GM12892 (cell line): ENCODE results near the gene OTUB2.

Experiments used
- DNase-seq: peaks from one replicate; pipeline ENCODE4 v3.0.0; 2011; ENCODE audit not compliant: insufficient read length
- FAIRE-seq: peaks from 2 replicates; lab custom pipeline; 2011; peaks lifted over from hg19 to GRCh38; lab: Jason Lieb, UNC
- POLR2A ChIP-seq: IDR thresholded peaks from 2 replicates; pipeline ENCODE4 v1.6.1; 2011; ENCODE audit warnings: low read depth, low read length, control low read depth
- POLR2AphosphoS5 ChIP-seq: IDR thresholded peaks from 2 replicates; pipeline ENCODE4 v1.6.1; 2011; ENCODE audit warnings: low read depth, low read length, control low read depth
- TAF1 ChIP-seq: IDR thresholded peaks from 2 replicates; pipeline ENCODE4 v1.6.1; 2011; ENCODE audit warnings: low read depth, mild to moderate bottlenecking, control low read depth, low read length, borderline replicate concordance

Gene OTUB2

GRCh38 chr14:94036313-94037167, 10.4 kb downstream of the OTUB2 start:
- peak; percentile 93 for FAIRE-seq
- DNase-seq, result peak; percentile 72
- TF ChIP-seq POLR2AphosphoS5, result no peak
- TF ChIP-seq TAF1, result no peak
- TF ChIP-seq POLR2A, result no peak

DNA sequence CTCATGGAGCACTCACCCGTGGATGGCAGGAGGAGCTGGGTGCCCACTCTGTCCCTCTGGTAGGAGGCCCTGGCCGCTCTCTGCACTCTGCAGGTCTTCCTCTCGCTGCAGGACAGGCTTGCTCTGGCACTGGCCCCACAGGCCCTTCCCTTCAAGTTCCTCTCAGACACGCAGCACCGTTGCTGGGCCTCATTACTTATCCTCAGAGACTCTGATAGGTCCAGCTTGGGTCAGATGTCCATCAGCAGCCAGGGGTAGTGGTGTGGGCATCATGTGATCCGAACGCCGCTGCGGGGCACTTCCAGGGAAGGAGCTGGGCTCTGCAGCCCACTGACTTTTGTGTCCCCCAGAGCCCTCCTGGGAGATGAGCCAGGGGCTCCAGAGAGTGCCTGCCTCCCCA, 11.8 kb downstream of the OTUB2 start:
- DNase-seq (no peak), FAIRE-seq (no peak)
- TF ChIP-seq TAF1 (no peak), POLR2AphosphoS5 (no peak), POLR2A (no peak)

DNA sequence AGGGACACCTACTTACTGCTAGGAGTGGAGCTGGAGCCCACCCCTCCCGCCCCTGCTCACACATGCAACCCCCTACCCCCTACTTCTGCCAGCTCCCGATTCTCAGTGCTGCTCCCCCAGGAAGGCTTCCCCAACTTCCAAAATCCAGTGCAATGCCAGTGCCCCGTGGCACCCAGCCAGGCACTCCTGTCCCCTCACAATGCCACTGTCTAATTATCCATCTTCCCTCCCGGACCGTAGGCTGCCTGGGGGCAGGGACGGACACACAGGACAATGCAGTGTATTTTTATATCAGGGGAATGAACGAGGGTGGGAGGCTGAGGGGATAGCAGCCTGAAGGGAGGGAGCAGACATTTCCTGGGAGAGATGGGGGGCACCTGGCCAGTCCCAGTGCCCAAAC, 12.4 kb downstream of the OTUB2 start:
- TF ChIP-seq POLR2A, result no peak
- TF ChIP-seq POLR2AphosphoS5, result no peak
- TF ChIP-seq TAF1, result no peak
- DNase-seq (no peak), FAIRE-seq (no peak)

DNA sequence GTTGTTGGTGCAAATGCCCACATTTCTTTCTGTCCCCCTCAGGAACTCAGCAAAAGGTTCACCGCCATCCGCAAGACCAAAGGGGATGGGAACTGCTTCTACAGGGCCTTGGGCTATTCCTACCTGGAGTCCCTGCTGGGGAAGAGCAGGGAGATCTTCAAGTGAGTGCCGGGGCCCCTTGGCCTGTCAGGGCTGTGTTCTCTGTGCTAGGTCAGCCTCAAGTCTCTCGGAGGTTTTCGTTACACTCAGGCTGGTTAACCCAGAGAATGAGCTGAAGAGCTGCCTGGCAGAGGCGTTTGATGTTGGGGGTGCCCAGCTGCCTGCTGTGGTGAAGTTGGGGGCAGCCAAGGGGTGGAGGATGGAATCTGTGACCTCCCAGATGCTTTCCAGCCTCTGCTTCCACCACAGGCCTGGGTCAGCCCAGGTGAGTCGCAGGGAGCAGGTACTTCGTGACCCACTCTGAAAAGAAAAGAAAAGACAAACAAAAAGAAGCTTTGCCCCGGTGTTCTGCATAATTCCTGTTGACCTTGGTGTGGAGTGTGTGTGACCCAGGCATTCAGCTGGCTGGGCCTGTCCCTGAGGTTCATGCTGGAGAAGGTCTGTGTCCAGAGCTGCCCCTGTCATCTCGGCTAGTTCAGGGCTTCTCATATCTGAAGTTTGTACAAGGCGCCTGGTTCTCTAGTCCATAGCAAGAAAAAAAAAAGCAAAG, 12.9 kb downstream of the OTUB2 start:
- FAIRE-seq (no peak), DNase-seq (no peak)
- TF ChIP-seq TAF1, result no peak
- TF ChIP-seq POLR2A, result no peak
- TF ChIP-seq POLR2AphosphoS5, result no peak

- FAIRE-seq (no peak), DNase-seq (no peak)
- no peak for TF ChIP-seq POLR2AphosphoS5
- TF ChIP-seq TAF1, result no peak
- TF ChIP-seq POLR2A, result no peak
Observed at GRCh38 chr14:94040247-94040646, 14.1 kb downstream of the OTUB2 start.

GRCh38 chr14:94040796-94041195, 14.7 kb downstream of the OTUB2 start:
- no peak for TF ChIP-seq POLR2A
- no peak for TF ChIP-seq TAF1
- TF ChIP-seq POLR2AphosphoS5, result no peak
- DNase-seq (no peak), FAIRE-seq (no peak)

DNA sequence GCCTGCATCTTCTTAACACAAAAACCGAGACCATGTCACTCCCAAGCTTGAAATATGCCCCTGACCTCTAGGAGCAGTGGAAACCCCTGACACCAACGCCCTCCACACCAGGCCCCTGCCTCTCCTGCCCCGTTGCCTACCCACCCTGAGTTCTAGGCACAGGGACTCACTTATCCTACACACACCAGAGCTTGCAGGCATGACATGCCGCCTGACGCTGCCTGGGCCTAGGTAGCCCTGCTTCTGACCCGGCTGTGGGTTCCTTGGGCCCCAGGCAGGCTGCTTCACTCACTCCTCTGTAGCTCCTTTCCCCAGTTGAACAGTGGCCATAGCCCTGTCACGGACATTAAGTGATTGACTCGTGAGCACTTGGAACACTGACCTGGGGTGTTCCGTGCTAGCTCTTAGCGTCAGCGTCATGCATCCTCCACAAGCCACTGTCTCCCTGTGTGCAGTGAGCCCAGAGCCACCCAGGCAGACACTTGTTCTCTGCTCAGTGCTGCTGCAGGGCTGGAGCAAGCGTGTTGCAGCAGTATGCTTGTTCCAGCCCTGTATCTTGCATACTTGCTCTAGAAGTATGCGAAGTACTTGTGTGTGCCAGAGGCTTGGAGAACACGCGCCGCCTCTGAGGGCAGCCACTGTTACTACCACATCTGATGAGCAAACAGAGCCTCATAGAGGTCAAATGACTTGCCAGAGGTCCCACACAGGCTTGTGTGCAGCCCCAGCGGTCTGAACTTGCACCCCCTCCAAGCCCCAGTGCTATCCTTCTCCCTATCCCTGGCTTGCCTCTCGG, 15.6 kb downstream of the OTUB2 start:
- no peak for TF ChIP-seq POLR2AphosphoS5
- no peak for TF ChIP-seq TAF1
- TF ChIP-seq POLR2A, result no peak
- FAIRE-seq (no peak), DNase-seq (no peak)

DNA sequence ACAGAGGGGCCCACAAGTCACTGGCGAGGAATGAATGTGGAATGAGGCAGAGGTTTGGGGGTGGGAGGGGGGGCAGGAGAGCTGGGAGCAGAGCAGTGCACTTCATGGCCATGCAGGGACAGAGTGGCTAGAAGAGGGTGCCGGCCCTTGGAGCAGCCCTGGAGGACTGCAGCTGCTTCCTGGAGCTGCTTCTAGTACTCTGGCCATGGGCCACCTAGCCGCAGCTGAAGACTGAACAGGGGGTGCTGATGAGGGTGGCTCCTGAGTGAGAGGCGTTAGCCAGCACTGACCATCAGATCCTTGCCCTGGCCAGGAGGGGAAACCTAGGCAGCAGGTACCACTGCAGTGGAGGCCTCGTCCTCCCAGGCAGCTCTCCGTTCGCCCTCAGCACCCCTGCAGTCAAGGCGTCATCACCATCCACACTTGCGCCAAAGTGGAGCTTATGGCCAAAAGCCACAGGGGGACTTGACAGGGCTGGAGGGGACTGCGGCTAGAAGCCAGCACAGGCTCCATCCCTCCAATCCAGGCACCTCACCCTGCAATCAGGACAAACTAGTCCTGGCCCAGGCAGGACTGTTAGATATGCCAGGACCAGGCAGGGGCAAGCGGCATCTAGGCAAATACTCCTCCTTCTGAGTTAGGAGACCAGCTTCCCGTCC, 16.4 kb downstream of the OTUB2 start:
- DNase-seq (no peak), FAIRE-seq (no peak)
- TF ChIP-seq POLR2AphosphoS5 (no peak), POLR2A (no peak; the same call in 1 of the 2 replicates), TAF1 (no peak)

GRCh38 chr14:94043111-94043755, 17.1 kb downstream of the OTUB2 start:
- TF ChIP-seq POLR2AphosphoS5 (no peak), TAF1 (no peak), POLR2A (no peak)

GRCh38 chr14:94043756-94044475, 17.8 kb downstream of the OTUB2 start:
- DNase-seq (no peak), FAIRE-seq (no peak)
- TF ChIP-seq POLR2A, result no peak; the same call in 1 of the 2 replicates
- TF ChIP-seq POLR2AphosphoS5, result no peak
- no peak for TF ChIP-seq TAF1

More at GRCh38 chr14:94043111-94043755, 17.1 kb downstream of the OTUB2 start:
- FAIRE-seq (no peak), DNase-seq (no peak)
